Fibroblast of skin of left biceps (primary cell): ENCODE data around the gene FIGLA.
"Not testable (repeated sequence)": the region's sequence is repeated elsewhere in the genome, so short reads cannot be mapped to it uniquely, and the experiment has no call there.

Source experiments
- DNase-seq, 2 experiments: peaks; one replicate each; pipeline ENCODE4 v3.0.0-alpha.2; 2013; ENCODE audit warnings: low read depth in 2 of 2

Gene FIGLA

DNA sequence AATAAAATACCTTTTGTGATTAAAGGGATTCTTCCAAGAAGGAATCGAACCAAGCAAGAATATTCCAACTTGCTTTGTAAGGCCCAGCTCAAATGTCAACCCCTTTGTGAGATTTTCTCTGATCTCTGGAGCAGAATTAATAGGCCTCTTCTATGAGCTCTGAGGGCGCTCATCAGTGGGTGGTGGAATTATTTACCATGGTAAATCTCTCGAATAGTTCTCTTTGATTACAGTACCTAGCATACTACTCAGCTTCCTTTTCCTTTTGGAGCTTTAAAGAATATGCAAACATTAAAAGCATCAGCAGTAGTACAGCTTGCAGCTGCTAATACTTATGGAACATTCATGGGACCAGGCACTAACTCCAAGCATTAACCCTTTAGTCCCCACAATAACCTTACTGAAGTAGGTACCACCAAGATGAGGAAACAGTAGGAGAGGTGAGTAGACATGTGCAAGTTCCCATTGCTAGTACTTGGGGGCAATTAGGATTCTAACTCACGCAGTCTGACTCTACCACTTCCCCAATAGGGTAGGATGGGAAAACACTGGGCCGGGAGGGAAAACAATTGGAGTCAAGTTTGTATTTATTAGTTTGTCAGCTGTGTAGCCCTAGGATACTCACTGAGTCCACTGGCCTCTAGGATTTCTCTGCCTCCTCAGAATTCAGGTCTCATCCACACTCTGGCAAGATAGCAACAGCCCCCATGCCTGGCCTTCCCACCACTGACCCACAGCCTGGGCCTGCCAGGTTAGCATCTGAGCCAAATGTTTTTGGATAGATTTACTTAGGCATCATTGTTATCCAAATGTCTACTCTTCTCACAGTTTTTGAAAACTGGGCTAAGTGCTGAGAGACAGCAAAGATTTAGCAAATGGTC lies 44.1 kb downstream of the FIGLA start:
- no peak for DNase-seq

DNA sequence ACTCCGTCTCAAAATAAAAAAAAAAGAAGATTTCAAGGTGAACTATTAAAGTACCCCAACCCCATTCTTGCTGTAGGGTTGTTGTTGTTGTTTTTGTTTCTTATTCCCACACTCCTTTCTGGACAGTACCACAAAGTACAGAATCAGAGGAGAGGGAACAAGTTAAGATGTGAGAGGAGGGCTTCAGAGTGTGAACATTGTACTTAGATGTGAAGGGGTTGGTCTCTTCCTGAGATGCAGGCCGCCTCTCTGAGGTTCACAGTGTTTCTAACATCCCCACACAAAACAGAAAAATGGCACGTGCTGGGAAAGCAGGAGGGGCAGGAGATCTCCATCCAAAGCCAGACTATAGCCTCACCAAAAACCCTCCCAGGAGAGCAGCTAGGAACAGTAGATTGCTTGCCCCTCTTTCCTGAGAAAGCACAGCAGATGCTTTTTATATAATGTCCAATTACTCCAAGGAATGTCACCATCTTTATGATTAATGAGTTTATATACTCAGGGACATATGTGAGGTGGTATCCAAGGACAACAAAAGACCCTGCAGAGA lies 45.1 kb downstream of the FIGLA start:
- DNase-seq: no peak

DNA sequence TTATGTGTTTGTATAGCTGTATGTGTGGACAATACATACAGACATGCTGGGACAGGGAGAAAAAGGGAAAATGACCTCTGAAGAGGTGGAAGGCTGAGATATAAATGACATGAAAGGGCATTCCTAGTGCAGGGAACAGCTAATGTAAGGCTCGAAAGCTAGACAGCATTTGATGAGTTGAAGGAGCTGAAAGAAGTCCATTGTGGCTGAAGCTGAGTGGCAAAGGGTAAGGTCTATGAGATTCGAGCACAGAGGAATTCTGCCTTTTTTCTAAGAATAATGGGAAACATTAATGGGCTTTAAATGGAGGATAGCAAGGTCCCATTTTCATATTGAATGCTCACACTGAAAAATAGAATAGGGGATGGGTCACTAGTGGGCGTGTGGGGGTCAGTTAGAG lies 46.0 kb downstream of the FIGLA start:
- no peak for DNase-seq

DNA sequence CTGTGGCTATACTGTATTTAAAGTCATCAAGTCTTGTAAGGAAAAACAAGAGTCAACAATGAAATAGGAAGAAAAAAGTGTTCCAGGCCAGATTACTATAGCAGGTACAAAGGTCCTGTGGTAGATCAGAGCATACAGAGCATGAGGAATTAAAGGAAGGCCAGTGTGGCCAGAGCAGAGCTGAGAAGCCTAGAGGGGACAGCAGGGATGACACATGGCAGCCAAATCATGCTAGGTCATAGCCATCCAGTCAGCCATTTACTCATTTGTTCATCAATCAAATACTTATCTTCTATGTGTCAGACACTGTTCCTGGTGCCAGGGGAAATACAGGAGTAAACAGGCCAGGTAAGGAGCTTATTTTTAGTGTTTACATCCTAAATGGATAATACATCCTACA lies 46.8 kb downstream of the FIGLA start:
- no peak for DNase-seq

- no peak for DNase-seq
These were observed 47.4 kb downstream of the FIGLA start for GRCh38 chr2:70743068-70743467.

DNA sequence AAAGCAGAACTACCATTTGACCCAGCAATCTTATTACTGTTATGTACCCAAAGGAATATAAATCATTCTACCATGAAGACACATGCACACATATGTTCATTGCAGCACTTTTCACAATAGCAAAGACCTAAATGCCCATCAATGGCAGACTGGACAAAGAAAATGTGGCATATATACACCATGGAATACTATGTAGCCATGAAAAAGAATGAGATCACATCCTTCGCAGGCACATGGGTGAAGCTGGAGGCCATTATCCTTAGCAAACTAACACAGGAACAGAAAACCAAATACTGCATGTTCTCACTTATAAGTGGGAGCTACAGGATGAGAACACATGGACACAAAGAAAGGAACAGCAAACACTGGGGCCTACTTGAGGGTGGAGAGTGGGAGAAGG lies 51.0 kb downstream of the FIGLA start:
- not testable (repeated sequence) for DNase-seq

DNA sequence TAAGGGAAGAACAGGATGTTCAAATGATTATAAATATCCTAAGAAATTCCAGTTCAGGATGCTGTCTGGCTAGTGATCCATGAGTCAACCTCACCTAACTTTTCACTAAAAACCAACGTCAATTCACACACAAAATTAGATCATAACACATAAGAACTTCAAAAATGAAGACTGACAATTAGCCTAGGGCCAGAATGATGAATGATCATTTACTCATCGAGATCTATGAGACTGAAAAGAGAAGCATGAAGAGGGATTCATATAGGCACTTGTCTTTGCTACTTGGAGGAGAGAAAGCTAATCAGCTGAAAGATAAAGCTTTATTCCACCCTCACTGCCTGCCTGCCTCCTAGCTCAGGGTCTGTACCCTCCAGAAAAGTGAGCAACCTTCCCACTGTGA lies 52.3 kb downstream of the FIGLA start:
- DNase-seq: no peak

DNA sequence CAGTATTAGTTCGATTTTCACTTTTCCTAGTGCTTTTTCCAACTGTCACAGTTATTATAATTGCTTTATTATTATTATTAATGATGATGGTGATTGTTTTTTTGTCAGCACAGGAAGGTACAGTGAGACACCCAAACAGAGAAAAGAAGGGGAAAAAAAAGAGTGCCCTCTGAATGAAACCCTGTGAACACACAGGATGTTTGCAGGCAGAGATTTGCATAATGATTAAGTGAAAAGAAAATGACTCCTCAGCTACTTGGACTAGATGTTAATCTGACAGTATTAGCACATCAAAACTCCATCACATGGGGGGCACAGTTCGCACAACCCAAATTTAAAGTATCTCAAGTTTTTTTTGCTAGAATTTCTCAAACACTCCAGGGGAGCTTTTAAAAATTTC lies 55.4 kb downstream of the FIGLA start:
- no peak for DNase-seq

GRCh38 chr2:70733646-70734180 lies 56.7 kb downstream of the FIGLA start:
- no peak for DNase-seq

GRCh38 chr2:70732766-70733645 lies 57.4 kb downstream of the FIGLA start:
- no peak for DNase-seq

- no peak for DNase-seq
These were observed 59.7 kb downstream of the FIGLA start for GRCh38 chr2:70730730-70731129.

- DNase-seq: no peak
These were observed 60.8 kb downstream of the FIGLA start for GRCh38 chr2:70729647-70730046.

GRCh38 chr2:70728128-70728527 lies 62.3 kb downstream of the FIGLA start:
- no peak for DNase-seq
